NCI-H187 (cell line): ENCODE measurements around the gene TBC1D24.

Experiments
- DNase-seq, 2 experiments: peaks; one replicate each; lab custom pipeline; 2025; lab: John Stamatoyannopoulos, UW

TBC1D24 gene

GRCh38 chr16:2499454-2499853 is 24.5 kb downstream of the TBC1D24 start:
- no peak for DNase-seq

GRCh38 chr16:2499890-2500429 is 25.0 kb downstream of the TBC1D24 start:
- no peak for DNase-seq

- DNase-seq: no peak
Measured at GRCh38 chr16:2500430-2500917, 25.5 kb downstream of the TBC1D24 start.

GRCh38 chr16:2500918-2501750 is 26.2 kb downstream of the TBC1D24 start:
- DNase-seq: peak; percentile 82 to 83

GRCh38 chr16:2501946-2502895 is 27.3 kb downstream of the TBC1D24 start:
- DNase-seq: no peak

- no peak for DNase-seq
Measured at GRCh38 chr16:2505695-2506094, 30.8 kb downstream of the TBC1D24 start.

- DNase-seq: no peak
Measured at GRCh38 chr16:2507052-2507659, 32.2 kb downstream of the TBC1D24 start.

GRCh38 chr16:2507665-2508064 is 32.7 kb downstream of the TBC1D24 start:
- DNase-seq: no peak

- DNase-seq: no peak
Measured at GRCh38 chr16:2508722-2509400, 33.9 kb downstream of the TBC1D24 start.

- no peak for DNase-seq
Measured at GRCh38 chr16:2511128-2511800, 36.3 kb downstream of the TBC1D24 start.

- DNase-seq: no peak
Measured at GRCh38 chr16:2511996-2512734, 37.2 kb downstream of the TBC1D24 start.

GRCh38 chr16:2512735-2513404 is 37.9 kb downstream of the TBC1D24 start:
- no peak for DNase-seq

GRCh38 chr16:2513405-2514332 is 38.7 kb downstream of the TBC1D24 start, which contains the start of gene ATP6V0C:
Gene ATP6V0C, plus strand, starts transcription at chr16:2513952. Its CDS starts 152 bp downstream, at chr16:2514104.
- DNase-seq: peak; percentile 94 to 99

- no peak for DNase-seq
Measured at GRCh38 chr16:2514333-2515179, 39.6 kb downstream of the TBC1D24 start.

- DNase-seq: no peak
Measured at GRCh38 chr16:2515180-2515851, 40.4 kb downstream of the TBC1D24 start.

- no peak for DNase-seq
Measured at GRCh38 chr16:2516391-2517240, 41.7 kb downstream of the TBC1D24 start.
